ENCODE results near the gene PHLDA1. TPM values are rescaled to one million over a fixed set of nuclear protein-coding genes. Genes with fewer than 3 reads are reported as not detected.

The PHLDA1 gene
- total and polyA plus RNA-seq, 10 of the 15 experiments (the other 5 are each of a cell fraction or from before 2014, with no cell fraction given) = 0.66 to 14.2 (median 1.3) TPM

GRCh38 chr12:76030341-76031080 is 1.1 kb downstream of the PHLDA1 start (continued):
- TF ChIP-seq IRF5 (IDR thresholded peaks at IDR 0.05; ENCODE audit: borderline replicate concordance) = peak; percentile 87
- TF ChIP-seq SUZ12 (IDR thresholded peaks at IDR 0.05; ENCODE audit: unreplicated experiment) = no peak
- no peak for TF ChIP-seq POLR2A (IDR thresholded peaks at IDR 0.05; ENCODE audit: low read depth, low read length)
- no peak for TF ChIP-seq ATF7 (IDR thresholded peaks at IDR 0.05; ENCODE audit: low read depth)
- no peak for TF ChIP-seq REST (IDR thresholded peaks at IDR 0.05; ENCODE audit: low read depth, low read length)
- no peak for TF ChIP-seq IRF4 (IDR thresholded peaks at IDR 0.05; ENCODE audit: low read depth, low read length)
